Fibroblast of pulmonary artery (primary cell): Measurements from ENCODE around the gene ZBTB43.
"Not testable (repeated sequence)": the region's sequence is repeated elsewhere in the genome, so short reads cannot be mapped to it uniquely, and the experiment has no call there.

Experiments used
- DNase-seq: peaks from one replicate; pipeline ENCODE4 v3.0.0-alpha.2; 2010; ENCODE audit warnings: low read depth
- H3K4me3 ChIP-seq: replicated peaks from 2 replicates; pipeline ENCODE4 v1.5.1; 2011; ENCODE audit warnings: low read depth, mild to moderate bottlenecking, control low read depth, low read length, moderate library complexity
- TF ChIP-seq, protein P1 (sequence below): IDR thresholded peaks from 2 replicates; pipeline ENCODE4 v1.5.1; 2011; ENCODE audit warnings: mild to moderate bottlenecking, control low read depth, low read length, inconsistent platforms; ENCODE audit errors: missing control alignments

Gene ZBTB43

DNA sequence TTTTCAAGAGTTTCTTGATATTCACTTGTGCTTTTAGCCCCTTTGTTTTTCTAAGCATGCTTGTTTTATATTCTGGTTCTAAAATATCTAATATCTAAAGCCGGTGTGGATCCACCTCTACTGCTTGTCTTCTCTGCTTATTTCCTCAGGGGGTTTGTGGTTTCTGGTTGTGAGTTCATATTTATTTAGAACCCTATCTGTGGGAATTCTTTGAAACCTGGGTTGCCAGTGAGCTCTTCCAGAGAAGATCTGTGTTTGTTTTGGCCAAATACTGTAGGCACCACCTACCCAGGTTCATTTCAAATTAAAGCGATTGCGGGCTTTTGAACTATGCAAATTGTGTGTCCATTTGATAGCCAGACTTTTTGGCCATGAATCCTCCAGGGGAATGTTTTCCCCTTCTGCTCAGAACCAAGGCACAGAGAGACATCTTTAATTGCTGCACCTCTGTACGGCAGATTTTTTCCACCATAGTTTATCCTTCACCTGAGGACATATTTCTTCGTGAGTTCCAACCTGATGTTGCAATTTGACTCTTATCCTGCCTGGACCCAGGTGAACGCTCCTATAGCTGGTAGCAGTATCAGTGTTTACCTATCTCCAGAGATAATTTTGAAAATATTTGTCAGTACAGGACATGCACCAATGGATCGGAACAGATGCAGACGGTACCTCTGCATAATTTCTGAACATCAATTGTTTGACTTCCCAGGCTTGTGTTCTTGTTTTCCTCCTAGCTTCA is 2.4 kb upstream of the ZBTB43 start:
- DNase-seq: no peak
- TF ChIP-seq, protein P1, sequence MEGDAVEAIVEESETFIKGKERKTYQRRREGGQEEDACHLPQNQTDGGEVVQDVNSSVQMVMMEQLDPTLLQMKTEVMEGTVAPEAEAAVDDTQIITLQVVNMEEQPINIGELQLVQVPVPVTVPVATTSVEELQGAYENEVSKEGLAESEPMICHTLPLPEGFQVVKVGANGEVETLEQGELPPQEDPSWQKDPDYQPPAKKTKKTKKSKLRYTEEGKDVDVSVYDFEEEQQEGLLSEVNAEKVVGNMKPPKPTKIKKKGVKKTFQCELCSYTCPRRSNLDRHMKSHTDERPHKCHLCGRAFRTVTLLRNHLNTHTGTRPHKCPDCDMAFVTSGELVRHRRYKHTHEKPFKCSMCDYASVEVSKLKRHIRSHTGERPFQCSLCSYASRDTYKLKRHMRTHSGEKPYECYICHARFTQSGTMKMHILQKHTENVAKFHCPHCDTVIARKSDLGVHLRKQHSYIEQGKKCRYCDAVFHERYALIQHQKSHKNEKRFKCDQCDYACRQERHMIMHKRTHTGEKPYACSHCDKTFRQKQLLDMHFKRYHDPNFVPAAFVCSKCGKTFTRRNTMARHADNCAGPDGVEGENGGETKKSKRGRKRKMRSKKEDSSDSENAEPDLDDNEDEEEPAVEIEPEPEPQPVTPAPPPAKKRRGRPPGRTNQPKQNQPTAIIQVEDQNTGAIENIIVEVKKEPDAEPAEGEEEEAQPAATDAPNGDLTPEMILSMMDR: no peak

DNA sequence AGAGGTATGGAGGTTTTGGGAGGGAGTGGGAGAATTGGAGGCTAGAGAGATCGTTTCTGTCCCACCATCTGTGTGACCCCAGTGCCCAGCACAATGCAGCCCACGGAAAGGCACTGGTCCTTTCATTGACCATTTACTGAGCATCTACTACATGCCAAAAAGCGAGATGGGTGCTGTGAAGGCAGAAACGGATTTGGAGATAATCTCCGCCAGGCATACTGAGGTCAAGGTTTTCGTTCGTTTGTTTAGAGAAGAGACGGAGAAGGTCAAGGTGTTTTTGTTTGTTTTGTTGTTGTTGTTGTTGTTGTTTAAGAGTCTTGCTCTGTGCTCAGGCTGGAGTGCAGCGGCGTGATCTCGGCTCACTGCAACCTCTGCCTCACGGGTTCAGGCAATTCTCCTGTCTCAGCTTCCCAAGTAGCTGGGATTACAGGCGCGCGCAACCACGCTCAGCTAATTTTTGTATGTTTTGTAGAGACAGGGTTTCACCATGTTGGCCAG is 593 bp upstream of the ZBTB43 start:
- no peak for DNase-seq
- H3K4me3 ChIP-seq: peak overlapping the region; percentile 87
- TF ChIP-seq, protein P1: no peak

More for the DNA sequence above, 2.4 kb upstream of the ZBTB43 start:
- no peak overlapping the region for H3K4me3 ChIP-seq

DNA sequence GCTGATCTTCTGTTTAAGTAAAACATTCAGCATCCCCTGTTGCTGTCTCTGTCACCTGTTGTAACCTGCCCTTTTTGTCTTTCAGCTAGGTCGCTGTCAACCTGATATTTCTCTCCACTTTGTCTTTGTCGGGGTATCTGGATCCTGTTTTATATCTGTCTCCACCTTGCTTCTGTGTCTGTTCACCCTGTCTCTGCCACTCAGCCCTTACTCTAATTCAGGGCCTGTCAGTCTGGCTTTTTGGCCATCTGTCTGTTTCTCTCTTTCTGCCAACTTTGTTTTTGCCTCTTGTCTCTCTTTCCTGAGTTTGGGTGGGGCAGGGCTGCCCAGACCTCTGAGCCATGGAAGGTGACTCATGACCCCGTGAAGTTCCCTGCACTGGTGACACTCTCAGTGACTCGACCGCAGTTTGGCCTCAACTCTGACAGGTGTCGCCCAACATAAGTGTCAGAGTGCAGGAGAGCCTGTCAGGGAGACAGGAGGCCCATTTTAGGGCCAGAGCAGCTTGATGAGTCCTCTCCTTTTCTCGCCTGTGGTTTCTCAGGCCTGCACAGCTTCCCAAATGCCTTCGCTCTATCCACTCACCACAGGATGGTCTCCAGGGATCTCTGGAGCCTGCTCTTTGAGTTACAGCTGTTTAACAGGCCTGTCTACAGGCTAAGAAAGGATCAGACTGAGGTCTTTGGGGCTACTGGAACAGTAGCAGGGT is 868 bp downstream of the ZBTB43 start:
- peak overlapping the region; percentile 87 for H3K4me3 ChIP-seq
- TF ChIP-seq, protein P1: no peak
- DNase-seq: peak; percentile 38

DNA sequence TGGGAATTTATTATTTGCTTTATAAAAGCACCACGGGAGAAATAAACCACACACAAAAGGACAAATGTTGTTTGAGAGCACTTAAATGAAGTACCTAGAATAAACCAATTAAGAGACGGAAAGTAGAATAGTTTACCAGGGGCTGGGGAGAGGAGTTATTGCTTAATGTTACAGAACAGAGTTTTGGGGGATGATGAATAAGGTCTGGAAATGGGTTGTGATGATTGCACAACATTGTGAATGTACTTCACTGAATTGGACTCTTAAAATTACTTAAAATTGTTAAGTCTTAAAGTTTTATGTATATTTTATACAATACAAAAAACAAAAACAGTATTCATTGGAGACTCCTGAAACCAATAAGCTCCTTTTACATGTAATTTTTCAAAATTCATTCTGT is 1.5 kb downstream of the ZBTB43 start:
- DNase-seq: peak; percentile 55
- TF ChIP-seq, protein P1: no peak
- H3K4me3 ChIP-seq: peak overlapping the region; percentile 87

DNA sequence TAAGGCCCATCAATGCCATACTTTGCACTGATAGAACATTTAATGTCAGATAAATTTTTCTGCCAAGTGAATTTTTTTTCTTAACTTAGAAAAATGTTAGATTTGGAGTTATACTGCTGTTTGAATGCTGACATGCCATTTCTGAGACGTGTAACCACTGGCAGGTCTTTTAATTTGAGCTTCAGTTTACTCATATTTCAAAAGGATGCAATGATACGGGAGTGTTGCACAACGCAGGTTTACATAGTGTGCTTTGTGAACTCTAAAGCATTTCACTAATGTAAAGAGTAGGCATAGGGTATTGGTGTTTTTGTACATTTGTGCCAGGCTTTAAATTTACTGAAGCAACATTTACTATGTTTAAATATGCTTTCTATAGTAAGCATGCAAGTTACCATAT is 4.2 kb downstream of the ZBTB43 start:
- no peak overlapping the region for H3K4me3 ChIP-seq
- TF ChIP-seq, protein P1: no peak
- DNase-seq: no peak

DNA sequence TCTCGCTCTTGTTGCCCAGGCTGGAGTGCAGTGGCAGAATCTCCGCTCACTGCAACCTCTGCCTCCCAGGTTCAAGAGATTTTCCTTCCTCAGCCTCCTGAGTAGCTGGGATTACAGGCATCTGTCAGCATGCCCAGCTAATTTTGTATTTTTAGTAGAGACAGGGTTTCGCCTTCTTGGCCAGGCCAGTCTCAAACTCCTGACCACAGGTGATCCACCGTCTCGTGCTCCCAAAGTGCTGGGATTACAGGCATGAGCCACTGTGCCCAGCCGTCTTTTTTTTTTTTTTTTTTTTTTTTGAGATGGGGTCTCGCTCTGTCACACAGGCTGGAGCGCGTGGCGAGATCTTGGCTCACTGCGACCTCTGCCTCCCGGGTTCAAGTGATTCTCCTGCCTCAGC is 5.4 kb downstream of the ZBTB43 start:
- not testable (repeated sequence) for DNase-seq, H3K4me3 ChIP-seq

DNA sequence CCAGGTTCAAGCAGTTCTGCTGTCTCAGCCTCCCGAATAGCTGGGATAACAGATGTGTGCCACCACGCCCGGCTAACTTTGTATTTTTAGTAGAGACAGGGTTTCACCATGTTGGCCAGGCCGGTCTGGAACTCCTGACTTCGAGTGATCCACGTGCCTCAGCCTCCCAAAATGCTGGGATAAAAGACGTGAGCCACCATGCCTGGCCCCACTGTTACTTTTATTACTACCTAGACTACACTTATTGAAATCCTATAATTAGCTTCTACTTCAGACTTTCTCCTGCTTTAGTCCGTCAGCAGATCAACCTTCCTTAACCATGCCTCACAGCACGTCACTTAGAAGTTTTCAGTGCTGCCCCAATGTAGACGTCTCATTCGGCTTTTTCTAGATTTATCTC is 8.2 kb downstream of the ZBTB43 start:
- H3K4me3 ChIP-seq: no peak overlapping the region
- TF ChIP-seq, protein P1: no peak
- DNase-seq: no peak
